Esophagus squamous epithelium (tissue), 5 donors: Measurements from ENCODE around the gene SH2B2. TPM values are rescaled to one million over a fixed set of nuclear protein-coding genes. Genes with fewer than 3 reads are reported as not detected.

ENCODE experiments used
- DNase-seq: peaks from one replicate; lab custom pipeline; 2025; lab: John Stamatoyannopoulos, UW
- H3K27ac ChIP-seq, 4 donors: fragments of 200-600 bp; sonication (generic); one replicate each; pipeline ENCODE4 v1.5.1; 2016 to 2019; ENCODE audit warnings: mild to moderate bottlenecking in 1 of 4
- H3K27me3 ChIP-seq, 4 donors: fragments of 200-600 bp; sonication (generic); 1 replicate in 3 of 4; 2 replicates in 1 of 4; pipeline versions ENCODE4 v1.5.1 to v1.6.0; 2017 to 2021; ENCODE audit warnings: antibody characterized with exemption in 1 of 4
- H3K36me3 ChIP-seq, 3 donors: fragments of 200-600 bp; sonication (generic); one replicate each; pipeline ENCODE4 v1.5.1; 2016 to 2019
- H3K4me1 ChIP-seq, 3 donors: fragments of 200-600 bp; sonication (generic); one replicate each; pipeline ENCODE4 v1.5.1; 2017 to 2019
- H3K4me3 ChIP-seq, 4 donors: fragments of 200-600 bp; sonication (generic); 1 replicate in 3 of 4; 2 replicates in 1 of 4; pipeline ENCODE4 v1.5.1; 2016 to 2019; ENCODE audit warnings: mild to moderate bottlenecking in 2 of 4, moderate library complexity in 1 of 4
- H3K9me3 ChIP-seq, 3 donors: fragments of 200-600 bp; sonication (generic); one replicate each; pipeline ENCODE4 v1.5.1; 2016 to 2019
- CTCF ChIP-seq, 6 experiments: fragments of 450-650 bp in 4 of 6; fragments of 200-600 bp in 2 of 6; sonication (generic) in 2 of 6; IDR thresholded peaks; one replicate each; pipeline ENCODE4 v1.5.1; 2016 to 2019; ENCODE audit warnings: antibody characterized with exemption in 6 of 6, mild to moderate bottlenecking in 4 of 6, moderate library complexity in 4 of 6
- POLR2A ChIP-seq, 4 donors: fragments of 450-650 bp; IDR thresholded peaks; one replicate each; pipeline ENCODE4 v1.6.1; 2017; ENCODE audit warnings: antibody characterized with exemption in 4 of 4, mild to moderate bottlenecking in 4 of 4, moderate library complexity in 3 of 4
- WGBS, 2 donors: methylation state at CpG; one replicate each; pipeline ENCODE4 v1.1.5; 2018; 5-methylcytosine and 5-hydroxymethylcytosine counted together
- intact Hi-C: fragments of 100-400 bp; cut with DNase I; formaldehyde crosslinking; loops from one replicate; pipeline ENCODE4 v1.15.0; 2022
- total RNA-seq, 4 donors: library from RNA; depleted of rRNA; stranded (reverse); fragments of >200 nt; gene quantifications; one replicate each; pipeline ENCODE4 v1.1.0, GENCODE V29; 2016
- donor health status: DM: yes; HTN: yes; CAD: no.

SH2B2 gene
- total RNA-seq, 4 donors from 2014 or later, result 0.47 to 7.3 (median 2.2) TPM

GRCh38 chr7:102248081-102248455, 38.6 kb upstream of the SH2B2 start:
- Histone ChIP-seq H3K4me1 (no peaks in the 10 kb centered on the region), H3K27ac (no peak overlapping the region), H3K36me3 (peaks cover 0 to 73% (median 0%) of the 10 kb centered on the region in 3 donors), H3K9me3 (no peaks in the 10 kb centered on the region), H3K27me3 (no peaks in the 10 kb centered on the region), H3K4me3 (no peak overlapping the region)
- 90 to 100% methylated on average over 2 to 7 of the region's 14 CpGs for WGBS, 2 donors
- no peak for TF ChIP-seq CTCF (IDR thresholded peaks at IDR 0.05)
- no peak for TF ChIP-seq POLR2A (IDR thresholded peaks at IDR 0.05)
- no peak for DNase-seq
- intact Hi-C loops, result no loop called here

- no peak for DNase-seq
- H3K4me1 ChIP-seq, result no peaks in the 10 kb centered on the region
- no peaks in the 10 kb centered on the region for H3K27me3 ChIP-seq
- WGBS, 2 donors, result 96 to 100% methylated on average over 1 to 25 of the region's 117 CpGs
- intact Hi-C loops, result no loop called here
- H3K27ac ChIP-seq, result no peak overlapping the region
- H3K36me3 ChIP-seq, result peaks cover 0 to 71% (median 0%) of the 10 kb centered on the region in 3 donors
- H3K9me3 ChIP-seq, result no peaks in the 10 kb centered on the region
- H3K4me3 ChIP-seq, result no peak overlapping the region
- no peak for TF ChIP-seq POLR2A (IDR thresholded peaks at IDR 0.05)
- TF ChIP-seq CTCF (IDR thresholded peaks at IDR 0.05), result no peak
These were observed 37.9 kb upstream of the SH2B2 start for GRCh38 chr7:102248456-102249395.

GRCh38 chr7:102251531-102252365, 34.9 kb upstream of the SH2B2 start:
- peaks cover 0 to 47% (median 0%) of the 10 kb centered on the region in 3 donors for H3K36me3 ChIP-seq
- intact Hi-C loops, result no loop called here
- TF ChIP-seq CTCF (IDR thresholded peaks at IDR 0.05), result no peak
- TF ChIP-seq POLR2A (IDR thresholded peaks at IDR 0.05), result no peak
- DNase-seq, result no peak
- no peak overlapping the region for H3K4me3 ChIP-seq
- H3K4me1 ChIP-seq, result no peaks in the 10 kb centered on the region
- H3K27me3 ChIP-seq, result no peaks in the 10 kb centered on the region
- 68 to 70% methylated on average over 6 to 7 of the region's 7 CpGs for WGBS, 2 donors
- no peaks in the 10 kb centered on the region for H3K9me3 ChIP-seq
- H3K27ac ChIP-seq, result no peak overlapping the region

GRCh38 chr7:102252366-102252982, 34.2 kb upstream of the SH2B2 start:
- no peaks in the 10 kb centered on the region for H3K27me3 ChIP-seq
- no peak overlapping the region for H3K4me3 ChIP-seq
- H3K36me3 ChIP-seq, result peaks cover 0 to 39% (median 0%) of the 10 kb centered on the region in 3 donors
- no peak for DNase-seq
- no peak overlapping the region for H3K27ac ChIP-seq
- no peaks in the 10 kb centered on the region for H3K9me3 ChIP-seq
- no peaks in the 10 kb centered on the region for H3K4me1 ChIP-seq
- intact Hi-C loops, result no loop called here
- TF ChIP-seq POLR2A (IDR thresholded peaks at IDR 0.05), result no peak
- TF ChIP-seq CTCF (IDR thresholded peaks at IDR 0.05), result no peak
- WGBS, 2 donors, result 76 to 77% methylated on average over 5 to 10 of the region's 11 CpGs
